HG03108 (cell line): ENCODE results near the gene ABHD8.

Experiments used
- ATAC-seq: cut with Tn5 transposase; IDR thresholded peaks from one replicate; pipeline ENCODE4 v1.9.1; 2021; ENCODE audit warnings: moderate library complexity; ENCODE audit not compliant: unreplicated experiment

Gene ABHD8

DNA sequence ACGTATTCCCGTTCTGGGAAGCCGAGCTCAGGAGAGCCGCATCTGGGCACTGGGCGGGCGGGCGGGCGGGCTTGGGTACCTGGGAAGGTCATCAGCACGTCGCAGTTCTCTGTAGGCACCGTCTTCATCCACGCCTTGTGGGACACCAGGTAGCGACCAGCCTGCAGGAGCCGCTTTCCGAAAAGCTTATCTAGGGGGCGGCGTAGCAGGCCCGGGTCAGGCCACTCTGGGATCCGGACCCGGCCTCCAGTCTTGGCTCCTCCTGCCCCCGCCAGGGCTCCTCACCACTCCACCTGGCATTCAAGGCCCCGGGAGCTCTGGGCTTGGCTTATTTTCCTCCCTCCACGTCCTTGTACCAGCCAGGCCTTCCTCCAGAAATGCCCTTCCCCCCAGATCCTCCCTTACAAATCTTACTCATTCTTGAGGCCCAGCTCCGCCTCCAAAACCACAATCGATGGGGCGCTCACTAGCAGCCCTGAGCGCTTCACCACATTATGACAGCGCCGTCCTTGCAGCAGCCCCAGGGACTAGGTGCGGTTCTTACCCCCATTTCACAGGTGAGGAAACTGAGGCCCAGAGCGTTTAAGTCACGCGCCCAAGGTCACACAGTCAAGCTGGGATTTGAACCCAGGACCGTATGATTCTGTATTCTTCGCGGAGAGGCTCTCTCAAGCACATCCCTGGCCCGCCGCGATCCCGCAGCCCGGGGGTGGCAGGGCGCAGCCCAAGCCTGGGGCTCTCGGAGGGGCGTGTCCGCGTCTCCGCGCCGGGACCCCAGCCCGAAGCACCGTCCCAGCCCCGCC lies 30.6 kb upstream of the ABHD8 start:
- ATAC-seq, result no peak

DNA sequence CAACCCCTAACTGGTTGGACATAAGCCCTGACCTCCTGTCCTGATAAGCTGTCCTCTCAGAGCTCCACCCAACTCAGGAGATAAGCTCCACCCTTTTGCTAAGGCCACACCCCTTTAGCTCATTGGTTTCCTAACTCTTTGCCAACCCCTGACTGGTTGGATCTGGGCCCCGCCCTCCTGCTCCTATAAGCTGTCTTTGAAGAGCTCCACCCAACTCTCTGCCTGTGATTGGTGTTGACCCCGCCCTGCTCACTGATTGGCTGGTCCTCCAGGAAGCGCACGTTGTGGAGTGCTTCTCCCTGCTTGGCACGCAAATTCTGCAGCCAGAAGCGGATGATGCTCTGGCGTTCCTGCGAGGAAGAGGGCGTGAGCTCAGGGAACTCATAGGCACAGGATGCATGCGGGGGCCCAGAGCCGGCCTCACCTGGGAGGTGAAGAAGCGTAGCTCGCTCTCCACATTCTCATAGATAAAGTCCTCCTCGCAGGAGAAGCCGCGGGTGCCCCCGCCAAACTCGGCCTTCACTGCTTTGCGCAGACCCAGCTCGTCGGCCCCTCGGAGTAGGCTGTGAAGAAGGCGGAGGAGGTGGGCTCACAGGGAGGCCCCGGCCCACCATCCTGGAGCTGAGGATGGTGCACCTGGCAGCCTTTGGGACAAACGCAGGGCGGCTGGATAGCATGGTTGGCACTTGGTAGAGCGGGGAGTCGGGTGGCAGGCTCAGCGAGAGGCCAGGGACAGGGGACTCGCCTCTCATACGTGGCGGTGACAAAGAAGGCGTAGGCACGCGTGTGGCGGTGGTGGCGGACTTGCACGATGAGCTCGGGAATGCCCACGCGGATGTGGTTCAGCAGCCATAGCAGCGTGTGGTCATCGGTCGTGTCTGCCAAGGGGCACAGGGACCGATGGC lies 29.7 kb upstream of the ABHD8 start:
- ATAC-seq, result no peak

DNA sequence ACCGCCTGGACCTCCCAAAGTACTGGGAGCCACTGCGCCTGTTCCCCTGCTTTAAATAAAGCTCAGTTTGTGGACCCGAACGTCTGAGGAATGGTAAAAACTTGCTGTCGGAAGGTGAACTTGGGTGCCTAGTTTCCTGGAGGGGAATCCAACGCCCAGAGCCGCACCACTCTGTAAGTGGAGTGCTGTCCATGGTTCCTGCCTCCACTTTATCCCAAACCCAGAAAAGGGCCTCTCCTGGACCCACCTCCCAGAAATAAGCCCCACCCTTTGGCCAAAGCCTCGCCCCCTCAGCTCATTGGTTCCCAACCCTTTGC lies 29.1 kb upstream of the ABHD8 start:
- ATAC-seq, result no peak

DNA sequence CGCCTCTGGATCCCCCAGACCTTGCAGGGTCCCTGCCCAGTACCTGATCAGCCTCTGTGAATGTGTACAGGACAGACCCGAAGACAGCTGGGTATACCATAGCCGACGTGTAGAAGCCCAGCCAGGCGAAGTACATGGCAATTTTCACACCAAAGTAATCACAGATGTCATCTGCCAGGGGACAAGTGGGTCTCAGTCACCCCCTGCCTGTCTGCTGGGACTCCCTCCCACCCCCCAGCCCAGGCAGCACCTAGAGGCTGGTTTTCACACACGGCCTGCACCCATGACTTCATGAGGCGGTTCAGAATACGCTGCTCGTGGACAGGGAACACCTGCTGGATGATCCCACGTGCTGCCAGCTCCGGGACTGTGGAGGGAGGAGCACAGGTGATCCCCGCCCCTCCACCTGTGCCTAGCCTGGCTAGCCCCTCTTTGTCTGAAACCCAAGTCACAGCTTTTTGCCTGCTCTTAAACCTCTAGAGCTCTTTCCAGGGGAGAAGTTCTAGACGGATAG lies 27.9 kb upstream of the ABHD8 start:
- ATAC-seq, result no peak

DNA sequence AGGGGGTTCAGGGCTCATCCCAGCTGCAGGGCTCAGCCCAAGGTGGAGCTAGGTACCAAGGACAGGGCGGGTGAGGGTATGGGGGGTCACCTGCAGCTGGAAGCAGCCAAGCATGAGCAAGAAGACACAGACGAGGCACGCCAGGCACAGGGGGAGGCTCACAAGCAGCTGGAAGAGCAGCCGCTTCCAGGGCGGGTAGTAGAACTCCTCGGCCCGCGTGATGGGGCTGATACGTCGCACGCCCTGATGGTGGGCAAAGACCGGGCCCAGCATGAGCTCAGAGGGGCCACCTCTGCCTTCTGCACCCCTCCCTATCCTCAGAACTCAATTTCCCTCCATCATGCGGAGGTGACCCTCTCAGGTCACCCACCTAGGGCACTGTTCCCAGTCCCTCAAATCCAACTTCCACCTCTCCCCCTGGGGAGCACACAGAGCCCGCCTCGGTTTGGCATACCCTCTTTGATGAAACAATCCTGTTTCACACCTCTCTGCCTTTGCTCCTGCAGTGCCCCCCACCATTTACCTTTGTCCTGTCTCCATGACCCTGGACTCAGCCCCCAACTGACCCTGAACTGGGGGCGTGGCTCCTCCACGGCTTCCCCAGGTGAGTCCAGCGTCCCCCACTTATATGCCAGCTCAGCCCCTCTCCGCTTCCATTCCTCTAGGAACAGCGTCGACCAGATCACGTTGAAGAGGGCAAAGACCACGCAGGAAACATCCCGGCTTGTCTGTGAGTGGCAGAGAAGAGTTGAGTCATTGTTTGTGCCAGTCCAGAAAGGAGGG lies 27.2 kb upstream of the ABHD8 start:
- no peak for ATAC-seq

DNA sequence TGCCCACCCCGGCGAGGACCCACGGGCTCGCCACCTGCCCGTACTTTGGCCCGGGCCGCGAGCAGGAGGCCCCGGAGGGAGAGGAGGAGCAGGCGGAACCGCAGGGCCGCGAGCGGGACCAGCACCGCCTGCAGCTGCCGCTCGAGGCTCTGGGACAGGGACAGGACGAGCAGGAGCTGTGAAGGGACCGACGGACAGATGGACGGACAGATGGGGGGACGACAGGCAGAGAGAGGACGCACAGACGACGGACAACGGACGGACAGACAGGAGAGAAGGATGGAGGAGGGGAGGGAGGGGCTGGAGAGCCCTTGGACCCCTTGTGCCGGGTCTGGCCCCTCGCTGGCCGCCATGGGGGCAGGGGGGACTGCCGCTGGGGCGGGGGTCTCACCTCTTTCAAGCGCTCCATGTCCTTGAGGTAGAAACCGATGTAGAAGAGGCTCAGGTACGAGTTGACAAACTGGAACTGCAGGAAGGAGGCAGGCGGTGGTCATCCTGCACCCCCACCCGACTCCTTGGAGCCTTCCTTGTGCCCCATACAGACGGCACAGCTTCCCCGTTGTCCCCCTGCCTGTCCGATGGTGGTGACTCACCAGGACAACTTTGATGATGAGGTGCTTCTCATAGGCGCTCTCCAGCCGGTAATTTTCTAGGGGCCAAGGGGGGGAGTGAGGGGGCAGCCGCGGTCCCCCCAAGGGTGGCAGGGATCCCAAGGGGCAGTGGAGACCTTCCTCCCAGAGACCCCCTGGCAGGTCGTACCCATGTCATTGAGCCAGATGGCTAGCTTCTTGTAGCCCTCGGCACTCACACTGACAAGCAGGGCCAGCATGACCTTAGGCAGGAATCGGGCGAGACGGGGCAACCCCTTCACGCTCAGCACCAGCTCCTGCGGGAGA lies 26.4 kb upstream of the ABHD8 start:
- no peak for ATAC-seq

DNA sequence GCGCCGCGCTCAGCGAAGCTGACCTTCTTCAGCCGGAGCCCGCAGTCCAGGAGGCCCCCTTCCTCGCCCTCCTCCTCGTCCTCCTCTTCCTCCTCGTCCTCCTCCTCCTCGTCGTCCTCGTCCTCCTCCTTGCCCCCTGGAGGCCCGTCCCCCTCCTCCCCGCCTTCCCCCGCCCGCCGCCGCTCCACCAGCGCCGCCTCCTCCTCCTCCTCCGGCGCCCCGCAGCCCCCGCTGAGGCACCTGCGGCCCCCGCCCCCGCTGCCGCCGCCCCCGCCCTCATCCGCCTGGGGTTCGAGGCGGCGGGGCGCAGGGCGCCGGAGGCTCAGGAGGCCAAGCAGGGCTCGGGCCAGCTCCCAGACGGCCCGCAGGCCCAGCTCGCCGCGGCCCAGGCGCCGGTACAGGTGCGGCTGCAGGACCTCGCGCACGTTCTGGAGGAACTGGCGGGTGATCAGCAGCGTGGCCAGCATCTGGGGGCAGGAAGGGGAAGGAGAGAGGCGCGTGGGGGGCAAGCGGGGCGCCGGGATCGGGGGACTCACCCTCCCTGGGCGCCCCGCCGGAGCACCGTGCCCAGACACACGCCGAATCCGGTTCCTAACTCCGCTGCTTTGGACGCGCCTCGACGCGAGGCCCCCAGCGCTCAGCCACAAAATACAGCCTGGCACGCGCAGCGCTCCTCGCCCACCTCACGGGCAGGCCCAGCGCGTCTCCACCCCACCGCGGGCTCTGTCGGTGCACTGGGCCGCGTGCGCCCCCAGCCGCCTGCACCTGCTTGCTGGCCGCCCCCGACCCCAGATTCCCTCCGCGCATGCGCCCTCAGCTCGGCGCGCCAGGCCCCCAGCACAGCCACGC lies 25.5 kb upstream of the ABHD8 start:
- ATAC-seq, result no peak

DNA sequence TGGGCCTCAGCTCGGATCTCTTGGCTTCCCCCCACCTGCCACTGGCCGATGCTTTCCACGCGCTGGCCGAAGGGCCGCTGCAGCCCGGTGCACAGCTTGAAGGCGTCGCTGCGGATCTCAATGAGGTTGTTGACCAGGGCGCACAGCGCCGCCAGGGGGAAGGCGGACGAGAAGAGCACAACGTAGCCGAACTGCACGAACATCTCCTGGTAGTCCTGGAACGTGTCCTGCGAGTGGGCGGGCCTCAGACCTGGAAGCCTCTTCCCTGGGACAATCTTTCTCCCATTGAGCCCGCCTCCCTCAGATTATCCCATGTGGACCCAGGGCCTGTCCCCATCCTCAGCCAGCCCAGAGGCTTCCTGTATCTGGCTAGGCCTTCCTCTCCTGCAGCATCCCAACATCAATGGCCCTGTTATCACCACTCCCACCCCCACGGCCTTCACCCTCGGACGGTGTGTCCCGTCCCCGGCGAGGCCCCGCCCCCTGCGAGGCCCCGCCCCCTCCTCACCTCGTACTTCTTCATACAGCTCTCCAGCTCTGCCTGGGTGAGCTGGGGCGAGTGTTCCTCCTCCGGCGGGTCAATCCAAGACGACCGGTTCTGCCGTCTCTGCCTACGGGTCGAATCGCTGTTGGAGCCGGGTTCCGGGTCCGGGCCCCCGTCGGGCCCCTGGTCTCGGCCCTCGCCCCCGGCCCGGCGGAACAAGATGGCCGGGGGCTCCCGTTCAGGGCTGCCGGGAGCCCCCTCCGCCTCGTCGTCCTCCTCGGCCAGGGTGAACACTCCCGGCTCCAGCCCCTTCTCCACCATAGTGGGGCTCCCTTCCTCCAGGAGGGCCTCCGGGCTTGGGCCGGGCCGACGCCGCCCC lies 24.7 kb upstream of the ABHD8 start:
- no peak for ATAC-seq

DNA sequence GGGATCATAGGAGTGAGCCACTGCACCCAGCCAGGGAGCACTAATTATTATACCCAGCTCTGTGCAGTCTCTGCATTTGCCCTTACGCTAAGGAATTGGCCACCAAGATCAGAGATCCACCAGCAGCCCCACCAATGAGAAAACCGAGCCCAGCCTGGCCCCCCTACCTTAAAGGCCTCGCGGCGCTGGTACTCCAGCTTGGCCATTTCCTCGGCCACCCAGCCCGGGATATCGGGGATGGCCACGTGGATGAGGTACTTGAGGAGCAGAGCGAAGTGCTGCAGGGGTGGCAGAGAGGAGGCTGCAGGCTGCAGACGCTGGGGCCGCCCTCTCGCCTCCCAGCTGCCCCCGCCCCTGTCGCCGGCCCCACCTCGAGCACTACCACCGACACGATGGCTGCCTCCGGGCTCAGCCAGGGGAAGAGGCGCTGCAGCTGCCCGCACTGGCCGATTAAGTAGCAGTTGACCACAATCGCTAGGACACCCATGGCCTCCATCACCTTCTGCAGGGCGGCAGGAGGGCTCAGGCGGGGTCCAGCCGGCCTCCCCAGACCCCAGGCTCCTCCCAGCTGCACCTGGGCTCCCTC lies 23.9 kb upstream of the ABHD8 start:
- ATAC-seq, result no peak

DNA sequence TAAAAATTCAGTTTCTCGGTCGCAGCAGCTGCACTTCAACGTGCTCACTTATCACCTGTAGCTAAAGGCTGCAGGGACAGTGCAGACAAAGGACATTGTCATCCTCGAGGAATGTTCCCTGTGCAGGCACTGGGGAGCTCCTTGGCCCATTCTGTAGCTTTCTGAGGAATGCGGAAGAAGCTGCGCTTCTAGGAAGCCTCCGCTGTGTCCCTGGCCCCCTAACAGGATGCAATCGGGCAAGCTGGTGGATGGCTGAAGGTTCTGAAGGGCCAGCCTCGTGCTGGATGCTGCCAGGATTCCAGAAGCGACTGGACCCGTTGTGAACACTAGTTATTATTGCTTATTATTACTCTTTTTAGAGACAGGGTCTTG lies 23.4 kb upstream of the ABHD8 start:
- no peak for ATAC-seq

DNA sequence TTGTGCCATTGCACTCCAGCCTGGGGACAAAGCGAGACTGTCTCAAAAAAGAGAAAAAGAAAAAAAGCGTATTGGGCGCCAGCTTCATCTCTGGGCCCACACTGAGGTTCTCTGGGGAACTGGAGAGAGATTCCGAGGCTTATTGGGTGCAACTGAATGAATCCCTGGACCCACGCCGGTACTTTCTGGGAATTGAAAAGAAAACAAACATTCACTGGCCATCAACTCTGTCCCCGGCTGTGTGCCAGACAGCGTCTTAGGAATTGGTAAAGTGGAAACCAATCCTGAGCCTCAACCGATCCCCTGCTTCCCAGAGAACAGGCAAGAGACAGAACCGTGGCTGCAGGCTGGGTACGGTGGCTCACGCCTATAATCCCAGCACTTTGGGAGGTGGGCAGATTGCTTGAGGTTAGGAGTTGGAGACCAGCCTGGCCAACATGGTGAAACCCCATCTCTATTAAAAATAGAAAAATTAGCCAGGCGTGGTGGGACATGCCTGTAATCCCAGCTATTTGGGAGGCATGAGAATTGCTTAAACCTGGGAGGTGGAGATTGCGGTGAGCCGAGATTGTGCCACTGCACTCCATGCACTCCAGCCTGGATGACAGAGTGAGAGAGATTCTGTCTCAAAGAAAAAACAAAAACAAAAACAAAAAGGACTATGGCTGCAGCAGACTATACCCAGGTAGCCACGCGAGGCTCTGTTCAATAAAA lies 22.8 kb upstream of the ABHD8 start:
- no peak for ATAC-seq

DNA sequence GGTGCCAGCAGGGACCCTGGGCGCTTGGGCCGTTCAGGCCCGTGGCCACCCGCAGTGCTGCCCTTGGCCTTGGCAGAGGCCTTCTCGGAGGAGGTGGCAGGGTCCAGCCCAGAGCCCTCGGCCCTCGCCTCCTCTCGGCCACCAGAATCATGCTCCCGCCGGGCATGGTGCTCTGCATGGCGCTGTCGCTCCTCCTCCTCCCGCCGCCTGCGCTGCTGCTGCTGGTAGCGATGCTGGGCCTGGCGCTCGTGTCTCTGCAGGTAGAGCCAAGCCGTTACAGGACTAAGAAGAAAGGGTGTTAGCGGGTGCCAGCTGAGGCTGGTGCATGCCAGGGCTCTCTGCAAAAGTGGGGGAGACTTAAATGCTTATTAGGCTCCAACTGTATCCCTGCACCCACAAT lies 21.9 kb upstream of the ABHD8 start:
- no peak for ATAC-seq

DNA sequence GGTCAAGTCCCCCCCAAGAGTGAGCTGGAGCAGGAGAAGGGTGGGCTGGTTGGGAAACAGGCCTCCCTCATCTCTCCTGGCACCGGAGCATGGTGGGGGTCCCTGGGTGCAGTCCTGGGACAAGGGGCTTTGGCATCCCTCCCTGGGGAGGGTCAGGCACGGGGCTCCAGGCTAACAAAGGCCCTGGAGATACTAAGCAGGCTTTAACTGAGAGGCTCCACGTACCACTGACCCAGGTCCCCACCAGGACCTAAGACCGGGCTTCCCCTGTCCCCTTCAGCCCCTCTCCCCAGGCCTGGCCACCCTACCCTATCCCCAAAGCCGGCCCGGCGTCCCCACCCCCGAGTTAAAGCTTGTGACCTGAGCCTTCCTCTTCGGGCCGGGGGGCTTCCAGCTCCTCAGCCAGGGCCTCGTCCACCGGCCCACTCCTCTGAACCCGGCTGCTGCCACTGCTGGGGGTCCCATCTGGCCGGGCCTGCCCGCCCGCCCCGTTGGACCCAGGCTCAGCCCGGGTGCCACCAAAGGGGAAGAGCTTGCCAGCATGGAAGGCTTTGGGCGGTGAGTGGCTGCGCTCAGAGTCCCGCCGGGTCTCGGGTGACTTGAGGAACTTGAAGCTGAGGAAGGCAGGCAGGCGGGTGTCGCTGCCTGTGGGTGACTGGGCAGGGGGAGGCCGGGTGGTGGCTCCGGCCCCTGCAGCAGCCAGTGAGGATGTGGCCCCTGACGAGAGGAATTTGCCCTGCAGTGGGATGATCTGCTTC lies 21.3 kb upstream of the ABHD8 start:
- ATAC-seq, result no peak

DNA sequence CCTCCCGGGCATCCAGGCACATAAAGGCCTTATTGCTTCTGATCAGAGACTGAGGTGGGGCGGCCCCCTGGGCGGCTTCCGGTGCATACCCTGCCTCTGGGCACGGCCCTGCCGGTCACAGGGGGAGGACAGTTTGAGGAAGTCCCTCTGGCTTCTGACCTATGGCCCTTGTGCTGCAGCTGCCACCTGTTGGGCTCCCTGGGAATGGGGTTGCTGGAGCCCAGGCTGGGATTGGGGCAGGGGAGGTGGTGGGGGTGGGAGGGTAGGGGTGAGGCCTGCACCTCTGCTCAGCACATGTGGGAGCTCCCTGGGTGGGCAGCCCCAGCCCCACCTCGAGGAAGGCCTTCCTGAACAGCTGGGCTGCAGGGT lies 20.7 kb upstream of the ABHD8 start:
- no peak for ATAC-seq

DNA sequence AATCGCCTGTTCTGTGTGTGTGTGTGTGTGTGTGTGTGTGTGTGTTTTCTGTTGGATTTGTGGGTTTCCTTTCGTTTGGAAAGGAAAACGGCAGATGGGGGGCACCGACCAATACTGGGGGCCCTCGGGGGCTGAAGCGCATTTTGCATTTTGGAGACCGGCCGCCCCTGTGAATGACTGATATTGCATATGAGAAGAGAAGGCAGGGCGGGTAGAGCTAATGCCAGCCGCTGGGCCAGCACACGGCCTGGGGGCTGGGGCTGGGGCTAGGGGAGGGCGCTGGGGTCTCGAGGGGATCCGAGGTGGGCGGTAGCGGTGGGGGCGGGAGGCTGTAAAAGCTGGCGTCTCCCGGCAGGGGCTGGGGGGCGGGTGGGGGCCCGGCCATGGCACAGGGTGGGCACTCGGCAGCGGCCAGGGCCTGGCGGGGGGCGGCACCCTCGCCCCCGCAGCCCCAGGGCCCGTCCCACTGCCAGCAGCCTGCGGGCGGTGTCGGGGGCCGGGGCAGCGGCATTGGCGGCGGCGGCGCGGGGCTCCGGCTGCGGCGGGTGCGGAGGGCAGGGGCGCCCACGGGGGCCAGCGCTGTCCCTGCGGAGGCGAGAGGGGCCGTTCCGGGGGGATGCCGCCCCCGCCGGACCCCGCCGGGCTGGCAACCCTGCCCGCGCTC lies 20.2 kb upstream of the ABHD8 start:
- ATAC-seq, result no peak

DNA sequence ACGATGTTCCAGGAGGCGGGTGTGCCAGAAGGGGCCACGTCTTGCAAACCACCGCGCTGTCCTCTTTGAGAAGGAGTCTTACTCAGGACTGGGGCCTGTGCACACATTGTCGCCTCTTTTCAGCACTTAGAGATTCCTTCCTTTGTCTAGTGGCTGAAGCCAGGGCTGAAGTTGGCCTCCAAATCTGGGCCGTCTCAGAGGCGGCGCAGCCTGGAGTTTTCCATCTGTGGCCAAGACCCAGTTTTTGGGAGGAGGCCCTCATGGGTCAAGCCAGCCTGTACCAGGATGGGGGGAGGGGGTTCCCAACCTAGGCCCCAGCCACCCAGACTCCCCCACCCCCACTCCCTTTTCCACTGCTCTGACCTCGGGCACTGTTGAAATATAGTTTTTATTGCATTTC lies 19.6 kb upstream of the ABHD8 start:
- no peak for ATAC-seq
